Measurements from ENCODE around the gene NFIB. TPM values are rescaled to one million over a fixed set of nuclear protein-coding genes. Genes with fewer than 3 reads are reported as not detected.

The NFIB gene
- total RNA-seq, 1 experiment from 2014 or later = 35.1 TPM

- ChIA-PET CTCF (no interaction called here), POLR2A (ENCODE audit: unreplicated experiment) (no interaction called here)
- no TSS peak for BruUV-seq (replicated peaks)
- TF ChIP-seq, protein P1, sequence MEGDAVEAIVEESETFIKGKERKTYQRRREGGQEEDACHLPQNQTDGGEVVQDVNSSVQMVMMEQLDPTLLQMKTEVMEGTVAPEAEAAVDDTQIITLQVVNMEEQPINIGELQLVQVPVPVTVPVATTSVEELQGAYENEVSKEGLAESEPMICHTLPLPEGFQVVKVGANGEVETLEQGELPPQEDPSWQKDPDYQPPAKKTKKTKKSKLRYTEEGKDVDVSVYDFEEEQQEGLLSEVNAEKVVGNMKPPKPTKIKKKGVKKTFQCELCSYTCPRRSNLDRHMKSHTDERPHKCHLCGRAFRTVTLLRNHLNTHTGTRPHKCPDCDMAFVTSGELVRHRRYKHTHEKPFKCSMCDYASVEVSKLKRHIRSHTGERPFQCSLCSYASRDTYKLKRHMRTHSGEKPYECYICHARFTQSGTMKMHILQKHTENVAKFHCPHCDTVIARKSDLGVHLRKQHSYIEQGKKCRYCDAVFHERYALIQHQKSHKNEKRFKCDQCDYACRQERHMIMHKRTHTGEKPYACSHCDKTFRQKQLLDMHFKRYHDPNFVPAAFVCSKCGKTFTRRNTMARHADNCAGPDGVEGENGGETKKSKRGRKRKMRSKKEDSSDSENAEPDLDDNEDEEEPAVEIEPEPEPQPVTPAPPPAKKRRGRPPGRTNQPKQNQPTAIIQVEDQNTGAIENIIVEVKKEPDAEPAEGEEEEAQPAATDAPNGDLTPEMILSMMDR (conservative IDR thresholded peaks at IDR 0.05) = no peak
- TF ChIP-seq EZH2 (IDR thresholded peaks at IDR 0.05; ENCODE audit: low read depth) = no peak
- no peaks in the 10 kb centered on the region for H3K36me3 ChIP-seq (ENCODE audit: low read depth)
- no peak overlapping the region for H3K27ac ChIP-seq
- no peaks in the 10 kb centered on the region for H3F3A ChIP-seq (ENCODE audit: insufficient read depth, low read depth)
- H3K4me2 ChIP-seq = no peak overlapping the region
- no peak for DNase-seq
- no peaks in the 10 kb centered on the region for H3K9me2 ChIP-seq (ENCODE audit: insufficient read depth)
- no peaks in the 10 kb centered on the region for H3K4me1 ChIP-seq (replicated peaks; ENCODE audit: insufficient read depth)
- H3K9me3 ChIP-seq (ENCODE audit: insufficient read depth, low read depth) = no peaks in the 10 kb centered on the region
- no peaks in the 10 kb centered on the region for H3K27me3 ChIP-seq (ENCODE audit: insufficient read depth, low read depth)
- H2AFZ ChIP-seq = no peak overlapping the region
- H4K20me1 ChIP-seq (ENCODE audit: insufficient read depth) = no peaks in the 10 kb centered on the region
- no peak overlapping the region for H3K4me3 ChIP-seq
- intact Hi-C loops (cut with micrococcal nuclease; ENCODE audit: unreplicated experiment) = no loop called here
- no peaks in the 10 kb centered on the region for H3K79me2 ChIP-seq (ENCODE audit: low read depth)
Measured at GRCh38 chr9:14136646-14137370, 177.1 kb downstream of the NFIB start.

GRCh38 chr9:14136047-14136635 is 177.8 kb downstream of the NFIB start:
- no peak overlapping the region for H3K4me3 ChIP-seq
- H3K9me2 ChIP-seq (ENCODE audit: insufficient read depth) = no peaks in the 10 kb centered on the region
- no peak overlapping the region for H3K4me2 ChIP-seq
- ChIA-PET CTCF (no interaction called here), POLR2A (ENCODE audit: unreplicated experiment) (no interaction called here)
- no peak for DNase-seq
- H3K27ac ChIP-seq = no peak overlapping the region
- H3K79me2 ChIP-seq (ENCODE audit: low read depth) = no peaks in the 10 kb centered on the region
- no TSS peak for BruUV-seq (replicated peaks)
- no peaks in the 10 kb centered on the region for H3K4me1 ChIP-seq (replicated peaks; ENCODE audit: insufficient read depth)
- no peaks in the 10 kb centered on the region for H3K9me3 ChIP-seq (ENCODE audit: insufficient read depth, low read depth)
- H3F3A ChIP-seq (ENCODE audit: insufficient read depth, low read depth) = no peaks in the 10 kb centered on the region
- no peaks in the 10 kb centered on the region for H4K20me1 ChIP-seq (ENCODE audit: insufficient read depth)
- no peaks in the 10 kb centered on the region for H3K27me3 ChIP-seq (ENCODE audit: insufficient read depth, low read depth)
- H2AFZ ChIP-seq = no peak overlapping the region
- TF ChIP-seq, protein P1 (conservative IDR thresholded peaks at IDR 0.05) = no peak
- TF ChIP-seq EZH2 (IDR thresholded peaks at IDR 0.05; ENCODE audit: low read depth) = no peak
- intact Hi-C loops (cut with micrococcal nuclease; ENCODE audit: unreplicated experiment) = no loop called here
- no peaks in the 10 kb centered on the region for H3K36me3 ChIP-seq (ENCODE audit: low read depth)

- intact Hi-C loops (cut with micrococcal nuclease; ENCODE audit: unreplicated experiment) = no loop called here
- no peak overlapping the region for H3K27ac ChIP-seq
- TF ChIP-seq, protein P1 (conservative IDR thresholded peaks at IDR 0.05) = no peak
- TF ChIP-seq EZH2 (IDR thresholded peaks at IDR 0.05; ENCODE audit: low read depth) = no peak
Measured at GRCh38 chr9:14135421-14135820, 178.5 kb downstream of the NFIB start.

More at GRCh38 chr9:14135421-14135820, 178.5 kb downstream of the NFIB start:
- H3K9me3 ChIP-seq (ENCODE audit: insufficient read depth, low read depth) = no peaks in the 10 kb centered on the region
- BruUV-seq (replicated peaks) = no TSS peak
- H3K27me3 ChIP-seq (ENCODE audit: insufficient read depth, low read depth) = no peaks in the 10 kb centered on the region
- H3K4me2 ChIP-seq = no peak overlapping the region
- no peaks in the 10 kb centered on the region for H3F3A ChIP-seq (ENCODE audit: insufficient read depth, low read depth)
- H2AFZ ChIP-seq = no peak overlapping the region
- POLR2A ChIA-PET (ENCODE audit: unreplicated experiment) = no interaction called here
- no peaks in the 10 kb centered on the region for H3K36me3 ChIP-seq (ENCODE audit: low read depth)
- H3K4me1 ChIP-seq (replicated peaks; ENCODE audit: insufficient read depth) = no peaks in the 10 kb centered on the region
- H3K9me2 ChIP-seq (ENCODE audit: insufficient read depth) = no peaks in the 10 kb centered on the region
- H3K4me3 ChIP-seq = no peak overlapping the region
- no peaks in the 10 kb centered on the region for H3K79me2 ChIP-seq (ENCODE audit: low read depth)
- CTCF ChIA-PET = no interaction called here
- no peak for DNase-seq
- no peaks in the 10 kb centered on the region for H4K20me1 ChIP-seq (ENCODE audit: insufficient read depth)

All from PC-9 (cell line).